Measurements from ENCODE around the gene TRAF7. TPM values are rescaled to one million over a fixed set of nuclear protein-coding genes. Genes with fewer than 3 reads are reported as not detected.
"Not testable (repeated sequence)": the region's sequence is repeated elsewhere in the genome, so short reads cannot be mapped to it uniquely, and the experiment has no call there.

TRAF7 gene
- total RNA-seq, 2 donors from 2014 or later = 34.1 to 54.8 TPM

DNA sequence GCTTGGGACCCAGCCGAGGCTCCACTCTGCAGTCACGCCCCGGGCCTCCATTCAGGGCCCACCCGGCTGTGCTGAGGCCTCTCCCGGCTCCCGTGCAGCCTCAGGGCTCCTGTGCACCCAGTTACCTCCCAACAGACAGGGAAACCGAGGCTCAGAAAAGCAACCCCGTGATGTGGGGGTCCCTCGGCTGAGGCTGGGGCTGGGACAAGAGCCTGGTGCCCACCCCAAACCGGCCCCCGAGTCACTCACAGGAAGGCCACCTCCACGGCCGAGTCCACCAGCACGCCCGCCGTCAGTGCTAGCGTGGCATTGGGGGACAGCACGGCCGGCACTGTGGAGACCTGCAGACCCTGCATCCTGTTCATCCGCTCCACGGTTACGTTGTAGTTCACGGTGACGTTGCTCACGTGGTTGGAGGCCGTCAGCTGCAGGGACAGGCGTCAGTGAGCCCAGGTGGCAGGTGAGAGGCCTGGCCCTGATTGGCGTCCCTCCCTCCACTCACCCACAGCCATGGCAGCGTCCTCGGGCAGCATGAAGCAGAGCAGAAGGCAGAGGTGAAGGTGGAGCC, 43.0 kb upstream of the TRAF7 start:
- peaks cover 72% of the 10 kb centered on the region for H3K36me3 ChIP-seq
- DNase-seq (ENCODE audit: low spot score); H3K4me1 ChIP-seq (ENCODE audit: control insufficient read depth in 1 of 2, low read depth in 2 of 2); H3K4me3 ChIP-seq; H3K27me3 ChIP-seq (replicated peaks; ENCODE audit: insufficient read depth); ATAC-seq (ENCODE audit: insufficient number of reproducible peaks, low FRiP score, low read depth); H3K9me3 ChIP-seq; H3K27ac ChIP-seq: not testable (repeated sequence)

DNA sequence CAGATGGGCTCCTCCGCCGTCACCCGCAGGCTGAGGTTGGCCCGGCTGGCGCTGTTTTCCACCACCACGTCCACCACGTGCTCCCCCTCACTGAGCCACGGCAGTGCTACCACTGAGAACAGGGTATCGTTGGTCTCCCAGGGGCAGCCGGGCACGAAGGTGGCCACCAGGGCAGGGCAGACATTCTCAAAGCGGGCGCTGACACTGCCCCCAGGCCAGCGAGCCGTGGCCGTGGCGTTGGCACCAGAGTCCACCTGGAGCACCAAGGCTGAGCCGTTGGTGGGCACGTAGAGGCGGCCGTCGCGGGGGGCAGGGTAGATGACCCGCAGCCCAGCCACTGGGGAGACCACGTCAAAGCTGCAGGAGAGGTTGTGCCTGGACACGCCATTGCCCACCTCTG, 41.4 kb upstream of the TRAF7 start:
- Histone ChIP-seq H3K36me3 (peaks cover 60% of the 10 kb centered on the region), H3K4me1 (ENCODE audit: control insufficient read depth in 1 of 2, low read depth in 2 of 2) (peaks cover 0 to 14% of the 10 kb centered on the region in 2 donors)
- H3K9me3 ChIP-seq; H3K27ac ChIP-seq; ATAC-seq (ENCODE audit: insufficient number of reproducible peaks, low FRiP score, low read depth); DNase-seq (ENCODE audit: low spot score); H3K27me3 ChIP-seq (replicated peaks; ENCODE audit: insufficient read depth); H3K4me3 ChIP-seq: not testable (repeated sequence)

DNA sequence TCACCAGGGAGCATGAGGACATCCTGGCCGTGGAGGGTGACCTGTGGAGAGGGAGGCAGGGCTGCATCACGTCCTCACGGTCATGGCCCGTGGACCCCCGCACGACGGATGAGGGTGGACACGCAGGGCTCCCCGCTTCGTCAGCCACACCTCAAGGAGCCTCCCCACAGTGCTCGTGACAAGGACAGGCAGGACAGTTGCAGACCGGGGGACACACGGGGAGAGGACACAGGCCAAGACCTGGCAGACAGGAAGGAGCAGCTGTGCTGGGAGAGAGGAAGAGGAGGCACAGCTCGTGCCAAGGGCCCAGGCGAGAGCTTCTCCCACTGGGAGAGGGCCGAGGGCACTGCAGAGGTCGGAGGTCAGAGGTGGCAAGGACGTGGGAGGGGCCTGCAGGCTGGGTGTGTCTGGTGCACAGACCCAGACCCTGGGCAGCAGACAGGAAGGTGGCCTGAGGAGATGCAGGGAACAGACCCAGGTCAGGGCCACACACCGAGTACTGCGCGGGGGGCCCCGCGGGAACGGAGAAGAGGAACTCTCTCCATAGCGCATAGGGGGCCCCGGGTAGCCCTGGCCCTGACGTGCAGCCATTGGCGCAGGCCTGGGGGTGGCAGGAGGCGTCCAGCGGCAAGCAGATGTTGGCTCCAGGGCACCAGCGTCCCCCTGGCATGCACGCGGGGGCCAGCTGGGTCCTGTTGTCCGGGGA, 40.5 kb upstream of the TRAF7 start:
- H3K4me3 ChIP-seq; H3K27ac ChIP-seq; DNase-seq (ENCODE audit: low spot score); H3K9me3 ChIP-seq; ATAC-seq (ENCODE audit: insufficient number of reproducible peaks, low FRiP score, low read depth); H3K27me3 ChIP-seq (replicated peaks; ENCODE audit: insufficient read depth): not testable (repeated sequence)
- Histone ChIP-seq H3K36me3 (peaks cover 54% of the 10 kb centered on the region), H3K4me1 (ENCODE audit: control insufficient read depth in 1 of 2, low read depth in 2 of 2) (peaks cover 0 to 17% of the 10 kb centered on the region in 2 donors)

DNA sequence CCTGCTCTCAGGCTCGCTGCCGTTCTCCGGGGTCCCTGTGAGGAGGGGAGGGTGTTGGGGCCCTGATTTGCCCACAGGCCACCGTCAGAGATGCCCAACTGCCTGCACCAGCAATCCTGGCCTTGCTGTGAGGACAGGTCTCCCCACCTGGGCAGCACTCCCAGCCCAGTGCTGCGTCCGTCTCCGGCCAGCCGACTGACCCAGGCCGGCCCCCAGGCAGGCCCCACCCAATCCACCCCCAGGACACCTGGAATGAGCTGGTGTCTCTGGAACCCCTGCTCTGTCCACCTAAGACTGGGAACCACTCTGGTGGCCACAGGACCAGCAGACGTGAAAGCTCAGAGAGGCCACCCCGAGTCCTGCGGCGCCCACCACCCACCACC, 40.0 kb upstream of the TRAF7 start:
- Histone ChIP-seq H3K36me3 (peaks cover 49% of the 10 kb centered on the region), H3K27ac (no peak overlapping the region), H3K27me3 (replicated peaks; ENCODE audit: insufficient read depth) (no peaks in the 10 kb centered on the region), H3K9me3 (no peaks in the 10 kb centered on the region), H3K4me3 (no peak overlapping the region), H3K4me1 (ENCODE audit: control insufficient read depth in 1 of 2, low read depth in 2 of 2) (peaks cover 4 to 22% of the 10 kb centered on the region in 2 donors)
- TF ChIP-seq, protein P1, sequence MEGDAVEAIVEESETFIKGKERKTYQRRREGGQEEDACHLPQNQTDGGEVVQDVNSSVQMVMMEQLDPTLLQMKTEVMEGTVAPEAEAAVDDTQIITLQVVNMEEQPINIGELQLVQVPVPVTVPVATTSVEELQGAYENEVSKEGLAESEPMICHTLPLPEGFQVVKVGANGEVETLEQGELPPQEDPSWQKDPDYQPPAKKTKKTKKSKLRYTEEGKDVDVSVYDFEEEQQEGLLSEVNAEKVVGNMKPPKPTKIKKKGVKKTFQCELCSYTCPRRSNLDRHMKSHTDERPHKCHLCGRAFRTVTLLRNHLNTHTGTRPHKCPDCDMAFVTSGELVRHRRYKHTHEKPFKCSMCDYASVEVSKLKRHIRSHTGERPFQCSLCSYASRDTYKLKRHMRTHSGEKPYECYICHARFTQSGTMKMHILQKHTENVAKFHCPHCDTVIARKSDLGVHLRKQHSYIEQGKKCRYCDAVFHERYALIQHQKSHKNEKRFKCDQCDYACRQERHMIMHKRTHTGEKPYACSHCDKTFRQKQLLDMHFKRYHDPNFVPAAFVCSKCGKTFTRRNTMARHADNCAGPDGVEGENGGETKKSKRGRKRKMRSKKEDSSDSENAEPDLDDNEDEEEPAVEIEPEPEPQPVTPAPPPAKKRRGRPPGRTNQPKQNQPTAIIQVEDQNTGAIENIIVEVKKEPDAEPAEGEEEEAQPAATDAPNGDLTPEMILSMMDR (IDR thresholded peaks at IDR 0.05) = no peak
- DNase-seq (ENCODE audit: low spot score) (no peak), ATAC-seq (ENCODE audit: insufficient number of reproducible peaks, low FRiP score, low read depth) (no peak)

DNA sequence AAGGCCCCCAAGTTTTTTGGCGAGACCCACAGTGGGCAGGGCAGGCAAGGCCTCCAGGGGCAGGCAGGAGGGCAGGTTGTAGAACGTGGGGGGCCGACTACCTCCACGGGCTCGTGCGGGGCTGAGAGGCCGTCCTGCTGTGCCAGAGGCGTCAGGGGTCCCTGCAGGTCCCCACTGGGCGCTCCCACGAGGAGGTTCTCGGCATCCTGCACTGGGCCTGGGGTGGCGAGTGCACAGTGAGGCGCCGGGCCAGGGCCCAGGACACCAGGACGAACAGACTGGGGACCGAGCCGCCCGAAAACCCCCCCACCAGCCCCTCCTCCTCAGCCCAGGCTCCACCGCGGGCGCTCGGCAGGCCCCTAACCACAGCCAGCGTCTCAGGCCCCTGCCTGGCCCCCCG, 39.2 kb upstream of the TRAF7 start:
- H3K27ac ChIP-seq; ATAC-seq (ENCODE audit: insufficient number of reproducible peaks, low FRiP score, low read depth); H3K4me3 ChIP-seq; H3K9me3 ChIP-seq; H3K27me3 ChIP-seq (replicated peaks; ENCODE audit: insufficient read depth); DNase-seq (ENCODE audit: low spot score): not testable (repeated sequence)
- peaks cover 7 to 30% of the 10 kb centered on the region in 2 donors for H3K4me1 ChIP-seq (ENCODE audit: control insufficient read depth in 1 of 2, low read depth in 2 of 2)
- H3K36me3 ChIP-seq = peaks cover 43% of the 10 kb centered on the region

DNA sequence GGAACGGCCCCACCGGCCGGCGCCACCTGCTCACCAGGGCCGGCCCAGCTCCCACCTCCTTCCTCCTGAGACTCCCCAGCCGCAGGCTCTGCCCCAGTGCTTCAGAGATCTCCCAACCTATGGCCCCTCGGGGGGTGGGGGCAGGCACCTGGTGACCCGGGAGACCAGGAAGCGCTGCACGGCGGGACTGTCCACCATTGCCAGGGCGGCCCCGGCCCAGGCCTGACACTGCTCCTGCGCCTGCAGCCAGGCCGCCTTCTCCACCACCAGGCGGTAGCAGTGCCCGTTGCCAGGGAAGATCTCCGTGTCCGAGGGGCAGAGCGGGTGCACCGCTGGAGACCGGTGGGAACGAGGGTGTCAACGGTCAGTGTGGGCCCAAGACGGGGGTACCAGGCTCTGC, 38.2 kb upstream of the TRAF7 start:
- not testable (repeated sequence) for ATAC-seq (ENCODE audit: insufficient number of reproducible peaks, low FRiP score, low read depth)

DNA sequence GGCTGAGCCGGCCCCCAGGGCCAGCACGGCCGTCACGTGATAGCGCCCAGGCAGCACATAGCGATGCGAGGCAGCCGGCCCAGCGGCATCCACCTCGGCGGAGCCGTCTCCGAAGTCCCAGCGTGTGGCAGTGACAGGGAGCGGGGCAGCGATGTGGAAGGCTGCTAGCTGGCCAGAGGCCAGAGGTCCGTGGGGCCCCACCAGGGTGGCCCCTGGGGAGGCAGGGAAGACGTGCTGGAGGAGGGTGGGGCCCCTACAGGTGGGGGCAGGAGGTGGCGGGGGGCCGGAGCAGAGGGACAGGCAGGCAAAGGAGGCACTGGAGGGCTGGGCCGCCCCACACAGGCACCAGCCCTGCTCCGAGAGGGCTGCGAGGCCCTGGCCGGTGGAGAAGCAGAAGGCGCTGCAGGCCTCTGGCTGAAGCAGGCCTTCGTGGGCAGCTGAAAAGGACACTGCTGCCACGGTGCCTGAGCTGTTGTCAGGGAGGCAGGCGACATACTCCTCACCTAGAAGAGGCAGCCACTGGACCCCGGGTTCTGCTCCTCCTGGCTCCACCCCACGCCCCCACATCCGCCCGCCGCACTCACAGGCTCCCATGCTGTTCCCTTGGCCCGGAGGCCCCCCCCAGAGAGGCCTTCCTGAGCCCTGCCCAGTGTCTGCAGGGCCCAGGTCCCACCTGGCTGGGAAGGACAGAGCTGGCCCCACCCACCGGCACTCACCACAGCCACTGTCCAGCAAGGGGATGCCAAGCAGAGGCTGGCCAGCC, 37.4 kb upstream of the TRAF7 start:
- not testable (repeated sequence) for ATAC-seq (ENCODE audit: insufficient number of reproducible peaks, low FRiP score, low read depth); H3K4me3 ChIP-seq; DNase-seq (ENCODE audit: low spot score); H3K9me3 ChIP-seq; H3K27me3 ChIP-seq (replicated peaks; ENCODE audit: insufficient read depth); H3K27ac ChIP-seq
- H3K36me3 ChIP-seq = peaks cover 30% of the 10 kb centered on the region
- H3K4me1 ChIP-seq (ENCODE audit: control insufficient read depth in 1 of 2, low read depth in 2 of 2) = peaks cover 7 to 47% of the 10 kb centered on the region in 2 donors

More for the DNA sequence above, 38.2 kb upstream of the TRAF7 start:
- H3K9me3 ChIP-seq; H3K4me3 ChIP-seq; H3K27ac ChIP-seq; H3K27me3 ChIP-seq (replicated peaks; ENCODE audit: insufficient read depth); DNase-seq (ENCODE audit: low spot score): not testable (repeated sequence)
- peaks cover 34% of the 10 kb centered on the region for H3K36me3 ChIP-seq
- H3K4me1 ChIP-seq (ENCODE audit: control insufficient read depth in 1 of 2, low read depth in 2 of 2) = peaks cover 7 to 39% of the 10 kb centered on the region in 2 donors

DNA sequence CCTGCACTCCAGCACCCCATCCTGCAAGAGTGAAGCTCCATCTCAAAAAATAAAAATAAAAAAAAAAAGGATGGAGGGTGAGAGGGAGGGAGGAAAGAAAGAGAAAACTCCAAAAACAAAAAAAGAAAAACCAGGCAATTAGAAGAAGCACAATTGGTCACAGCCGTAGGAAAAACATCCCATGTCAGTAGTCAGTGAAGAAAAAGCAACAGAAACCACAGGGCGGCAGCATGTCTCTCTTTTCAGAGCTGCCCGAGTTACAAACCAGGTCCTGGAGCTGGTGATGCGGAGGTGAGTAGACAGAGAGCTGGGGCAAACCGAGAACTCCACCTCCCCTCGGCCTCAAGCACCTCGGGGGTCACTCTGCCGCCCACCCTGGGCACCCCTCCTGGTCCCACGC, 34.3 kb upstream of the TRAF7 start:
- peak overlapping the region; percentile 77 for H3K4me3 ChIP-seq

More for the DNA sequence above, 34.3 kb upstream of the TRAF7 start:
- not testable (repeated sequence) for DNase-seq (ENCODE audit: low spot score); H3K36me3 ChIP-seq; H3K9me3 ChIP-seq; H3K27me3 ChIP-seq (replicated peaks; ENCODE audit: insufficient read depth)
- TF ChIP-seq, protein P1 (IDR thresholded peaks at IDR 0.05) = peak; percentile 47
- ATAC-seq (ENCODE audit: insufficient number of reproducible peaks, low FRiP score, low read depth) = peak; percentile 48
- H3K27ac ChIP-seq = peak overlapping the region; percentile 92 to 100
- peaks cover 19 to 72% of the 10 kb centered on the region in 2 donors for H3K4me1 ChIP-seq (ENCODE audit: control insufficient read depth in 1 of 2, low read depth in 2 of 2)
